Stimulated activated CD4-positive, alpha-beta T cell treated with anti-CD3 and anti-CD28 coated beads, Interleukin-15, amount 100 ng/mL, for 1 hour (primary cell): Measurements from ENCODE around the gene BMP4.
"Not testable (repeated sequence)": the region's sequence is repeated elsewhere in the genome, so short reads cannot be mapped to it uniquely, and the experiment has no call there.

Experiments
- DNase-seq, 2 donors: peaks; one replicate each; pipeline ENCODE4 v3.0.0-alpha.2; 2020; ENCODE audit warnings: low read depth in 1 of 2, low spot score in 1 of 2

Gene BMP4

DNA sequence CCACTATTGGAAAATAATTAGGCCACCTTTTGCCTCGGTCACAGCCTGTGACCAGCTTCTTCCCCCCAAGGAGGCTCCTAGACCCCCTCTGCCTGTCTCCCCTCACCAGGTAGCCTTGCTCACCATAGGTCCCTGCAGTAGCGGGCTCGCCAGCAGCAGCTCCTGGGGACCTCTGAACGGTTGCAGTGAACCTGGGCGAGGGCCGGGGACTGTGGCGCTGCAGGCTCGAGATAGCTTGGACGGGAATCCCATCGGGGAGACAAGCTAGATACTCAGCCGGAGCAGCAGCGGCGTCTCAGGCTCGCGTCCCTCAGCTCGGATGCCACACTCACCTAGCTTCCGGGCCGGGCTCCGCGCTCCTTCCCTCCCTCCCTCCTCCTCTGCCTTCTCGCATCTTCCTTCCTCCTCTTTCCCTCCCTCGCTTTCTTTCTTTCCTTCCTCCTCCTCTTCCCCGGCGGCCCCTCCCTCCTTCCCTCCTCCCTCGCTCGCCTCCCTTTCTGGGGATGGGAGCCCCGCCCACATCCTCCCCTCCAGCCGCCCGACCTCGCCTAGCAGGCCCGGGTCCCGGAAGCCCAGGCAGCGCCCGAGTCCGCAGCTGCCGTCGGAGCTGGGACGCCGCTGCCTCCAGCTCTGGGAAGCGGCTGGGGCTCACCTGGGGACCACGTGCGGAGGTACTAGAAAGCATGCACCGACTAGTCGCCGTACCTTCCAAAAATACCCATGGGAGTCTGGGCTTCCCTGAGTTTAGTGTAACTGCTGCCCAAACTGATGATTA lies at the start of gene BMP4:
BMP4 (minus strand) TSS at position 399 of the 775 bp plus-strand sequence. CDS start 4,603 bp downstream, outside the sequence.
- no peak for DNase-seq

DNA sequence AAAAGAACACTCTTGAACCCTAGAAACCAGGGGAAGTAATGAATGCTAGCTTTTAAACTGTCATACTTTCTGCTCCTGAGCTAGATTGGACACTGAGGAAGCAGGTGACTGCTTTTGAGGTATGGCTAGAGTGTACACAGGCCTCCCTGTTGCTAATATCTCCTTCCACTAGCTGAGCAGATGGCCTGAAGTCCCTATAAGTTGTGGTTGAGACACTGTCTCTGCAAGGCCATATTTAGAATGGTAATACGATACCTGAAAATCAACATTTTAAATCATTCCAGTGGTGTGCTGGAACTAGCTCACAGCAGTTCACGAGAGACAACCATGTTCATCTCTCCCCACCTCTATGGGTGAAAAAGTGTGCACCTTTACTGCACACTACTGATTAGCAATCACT lies 46.4 kb upstream of the BMP4 start:
- DNase-seq: no peak

DNA sequence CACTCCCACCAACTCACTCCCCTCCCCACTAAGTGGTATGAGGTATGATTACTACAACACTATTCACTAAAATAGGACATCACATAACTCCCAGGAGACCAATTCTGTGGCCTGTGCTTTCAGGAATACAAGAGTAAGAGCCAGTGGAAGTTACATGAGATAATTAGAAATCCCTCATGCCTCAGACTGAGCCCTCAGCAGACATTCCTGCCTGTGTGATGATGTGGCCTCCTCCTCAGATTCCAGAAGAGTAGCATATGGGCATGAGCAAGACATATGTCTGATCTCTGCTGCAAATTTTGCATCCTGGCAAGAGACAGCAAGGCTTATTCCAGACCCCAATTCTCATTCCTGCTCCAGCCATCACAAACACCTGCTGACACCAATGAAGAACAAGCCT lies 46.0 kb upstream of the BMP4 start:
- no peak for DNase-seq

DNA sequence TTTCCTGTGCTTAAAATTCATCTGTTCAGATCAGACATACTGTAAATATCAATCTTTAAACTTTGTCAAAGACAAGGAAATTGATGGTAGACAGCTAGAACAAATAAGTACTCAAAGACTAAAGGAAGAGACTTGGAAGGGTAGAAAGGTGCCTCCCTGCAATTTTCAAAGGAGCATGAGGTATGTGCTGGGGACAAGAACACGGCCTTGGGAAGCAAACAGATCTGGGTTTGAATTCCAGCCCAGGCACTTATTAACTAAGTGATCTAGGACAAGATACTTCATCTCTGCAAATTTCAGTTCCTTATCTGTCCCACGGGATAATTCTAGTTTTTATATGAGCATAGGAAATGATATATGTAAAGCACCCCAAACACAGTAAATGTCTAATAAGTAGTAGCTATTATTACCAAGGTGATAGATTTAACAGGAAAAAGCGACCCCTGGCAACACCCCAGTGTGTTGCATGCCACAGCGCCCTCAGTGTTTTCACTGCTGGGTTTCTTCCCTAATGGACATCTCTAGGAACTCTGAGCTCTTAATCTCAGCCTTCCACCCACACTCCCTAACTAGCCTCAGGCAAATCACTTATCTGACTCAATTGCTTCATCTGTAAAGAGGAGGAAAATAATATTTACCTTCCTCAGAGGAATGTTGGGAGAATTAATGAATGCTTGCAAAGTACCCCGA lies 44.7 kb upstream of the BMP4 start:
- DNase-seq: no peak

DNA sequence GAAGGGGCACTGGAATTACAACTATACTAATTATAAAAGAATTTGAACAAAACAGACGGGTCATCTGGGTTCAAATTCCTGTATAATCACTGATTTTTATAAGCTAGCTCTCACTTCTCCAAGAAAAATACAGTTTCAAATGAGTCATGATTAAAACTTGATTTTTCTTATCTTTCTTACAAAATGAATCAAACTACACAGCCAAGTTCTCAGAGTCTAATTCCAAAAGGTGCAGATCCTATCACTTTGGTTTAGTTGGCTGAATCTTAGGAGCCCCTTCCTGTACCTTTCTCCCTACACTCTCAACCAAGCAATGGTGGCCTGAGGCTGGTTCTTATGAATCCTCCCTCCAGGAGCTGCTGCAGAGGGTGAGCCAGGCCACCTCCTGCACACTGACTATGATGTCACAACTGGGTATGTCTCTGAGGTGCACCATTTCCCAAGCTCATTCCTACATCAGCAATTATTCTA lies 43.8 kb upstream of the BMP4 start:
- DNase-seq: no peak

DNA sequence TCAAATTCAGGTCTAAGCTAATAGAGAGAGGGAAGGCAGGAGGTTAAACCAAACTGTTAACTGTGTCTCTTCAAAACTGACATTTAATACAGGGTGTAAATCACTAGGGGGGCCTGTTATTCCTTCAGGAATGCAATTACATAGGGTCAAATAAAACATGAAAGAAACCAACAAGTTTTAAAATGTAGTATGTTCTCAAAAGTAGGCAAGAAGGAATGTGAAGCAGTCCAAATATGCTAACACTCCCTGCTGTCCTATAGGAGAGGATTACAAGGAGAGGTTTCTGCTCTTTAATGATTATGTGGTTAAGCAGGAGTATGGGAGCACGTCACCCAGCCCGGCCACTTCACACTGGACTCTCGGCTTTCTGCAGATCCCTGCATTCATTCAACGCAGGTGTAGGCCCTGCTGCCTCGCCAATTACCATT lies 42.5 kb upstream of the BMP4 start:
- no peak for DNase-seq

DNA sequence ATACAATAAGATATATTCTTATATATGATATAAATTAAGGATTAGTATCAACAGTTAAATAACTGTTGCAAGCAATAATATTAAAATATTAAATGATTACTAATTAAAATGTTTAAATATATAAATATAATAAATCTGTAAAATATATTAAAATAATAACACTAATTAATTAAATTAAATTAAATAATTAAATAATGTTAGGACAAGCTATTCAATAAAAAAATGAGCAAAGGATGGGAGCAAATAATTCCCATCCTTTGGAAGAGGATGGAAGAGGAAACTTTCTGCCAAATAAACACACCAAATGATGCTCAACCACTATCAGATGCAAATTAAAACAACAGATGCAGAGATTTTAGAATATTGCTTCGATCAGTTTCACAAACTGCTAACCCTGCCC lies 39.4 kb upstream of the BMP4 start:
- no peak for DNase-seq

DNA sequence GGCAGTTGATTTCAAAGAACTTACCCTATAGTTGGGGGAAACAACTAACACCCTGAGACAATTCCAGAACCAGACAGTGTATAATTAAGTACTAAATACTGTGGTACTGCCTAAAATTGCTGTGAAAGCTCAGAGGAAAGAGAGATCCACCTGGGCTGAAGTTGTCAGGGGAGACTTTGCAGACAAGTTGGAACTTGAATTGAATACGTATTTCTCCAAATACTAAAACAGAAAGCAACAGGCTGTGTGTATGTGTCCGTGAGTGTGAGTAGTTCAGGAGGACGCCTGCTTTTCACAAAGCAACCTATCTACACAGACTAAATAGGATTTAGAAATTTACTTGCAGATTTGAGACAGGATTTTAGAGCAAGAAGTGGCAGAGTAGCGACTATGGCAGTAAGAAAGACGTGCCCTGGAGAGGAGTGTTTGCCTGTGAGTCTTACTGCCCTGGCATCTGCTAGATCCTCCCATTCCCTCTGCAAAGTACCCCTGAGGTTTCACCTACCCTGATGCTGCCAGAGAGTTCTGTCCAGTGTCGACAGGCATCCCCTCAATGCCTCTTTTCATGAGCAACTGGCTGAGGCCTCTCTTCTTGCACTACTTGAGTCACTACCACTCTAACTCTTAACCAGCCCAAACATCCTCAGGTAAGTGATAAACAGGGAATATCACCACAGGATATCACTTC lies 37.4 kb upstream of the BMP4 start:
- DNase-seq: no peak

DNA sequence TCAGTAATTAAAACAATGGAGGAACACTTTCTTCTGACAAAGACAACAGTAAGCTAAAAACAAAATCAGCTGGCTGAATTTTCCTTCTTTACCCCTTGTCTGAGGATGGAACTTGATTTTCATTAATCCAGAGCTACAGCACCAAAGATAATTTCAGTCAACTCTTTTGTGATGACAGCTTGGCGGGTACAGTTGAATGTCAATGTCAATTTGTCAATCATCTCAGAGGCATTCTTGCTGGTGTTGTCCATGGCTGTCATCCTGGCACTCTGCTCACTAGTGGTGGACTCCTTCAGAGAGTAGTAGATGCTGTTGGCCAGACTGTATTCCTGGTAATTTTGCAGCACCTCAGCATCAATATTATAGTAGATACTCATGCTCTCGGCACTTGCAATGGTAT lies 34.4 kb upstream of the BMP4 start:
- no peak for DNase-seq

DNA sequence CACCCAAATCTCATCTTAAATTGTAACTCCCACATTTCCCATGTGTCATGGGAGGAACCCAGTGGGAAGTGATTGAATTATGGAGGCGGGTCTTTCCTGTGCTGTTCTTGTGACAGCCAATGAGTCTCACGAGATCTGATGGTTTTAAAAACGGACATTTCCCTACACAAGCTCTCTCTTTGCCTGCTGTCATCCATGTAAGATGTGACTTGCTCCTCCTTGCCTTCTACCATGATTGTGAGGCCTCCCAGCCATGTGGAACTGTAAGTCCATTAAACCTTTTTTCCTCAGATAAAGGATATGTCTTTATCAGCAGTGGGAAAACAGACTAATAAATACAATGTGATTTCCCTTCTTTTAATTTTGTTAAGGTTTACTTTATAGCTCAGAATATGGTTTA lies 30.1 kb upstream of the BMP4 start:
- not testable (repeated sequence) for DNase-seq

DNA sequence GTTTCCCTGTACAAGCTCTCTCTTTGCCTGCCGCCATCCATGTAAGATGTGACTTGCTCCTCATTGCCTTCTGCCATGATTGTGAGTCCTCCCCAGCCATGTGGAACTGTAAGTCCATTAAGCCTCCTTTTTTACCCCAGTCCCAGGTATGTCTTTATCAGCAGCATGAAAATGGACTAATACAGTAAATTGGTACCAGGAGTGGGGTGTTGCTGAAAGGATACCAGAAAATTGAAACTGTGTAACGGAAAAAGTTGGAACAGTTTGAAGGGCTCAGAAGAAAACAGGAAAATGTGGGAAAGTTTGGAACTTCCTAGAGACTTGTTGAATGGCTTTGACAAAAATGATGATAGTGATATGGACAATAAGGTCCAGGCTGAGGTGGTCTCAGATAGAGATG lies 28.3 kb upstream of the BMP4 start:
- not testable (repeated sequence) for DNase-seq

DNA sequence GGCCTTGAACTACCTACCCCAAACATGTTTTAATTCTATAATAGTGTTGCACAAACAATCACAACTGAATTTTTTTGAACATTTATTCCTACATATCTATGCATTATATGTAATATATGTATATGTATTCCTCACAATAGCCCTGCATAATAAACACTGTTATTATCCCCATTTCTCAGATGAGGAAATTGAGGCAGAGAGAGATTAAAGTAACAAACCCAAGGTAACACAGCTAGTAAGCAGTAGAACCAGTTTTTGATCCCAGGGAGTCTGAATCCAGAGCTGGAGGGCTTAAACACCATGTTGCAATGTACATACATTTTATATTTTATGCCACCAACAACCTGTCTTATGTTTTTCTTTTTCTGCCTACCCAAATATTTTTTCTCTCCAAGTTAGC lies 26.5 kb upstream of the BMP4 start:
- DNase-seq: no peak

DNA sequence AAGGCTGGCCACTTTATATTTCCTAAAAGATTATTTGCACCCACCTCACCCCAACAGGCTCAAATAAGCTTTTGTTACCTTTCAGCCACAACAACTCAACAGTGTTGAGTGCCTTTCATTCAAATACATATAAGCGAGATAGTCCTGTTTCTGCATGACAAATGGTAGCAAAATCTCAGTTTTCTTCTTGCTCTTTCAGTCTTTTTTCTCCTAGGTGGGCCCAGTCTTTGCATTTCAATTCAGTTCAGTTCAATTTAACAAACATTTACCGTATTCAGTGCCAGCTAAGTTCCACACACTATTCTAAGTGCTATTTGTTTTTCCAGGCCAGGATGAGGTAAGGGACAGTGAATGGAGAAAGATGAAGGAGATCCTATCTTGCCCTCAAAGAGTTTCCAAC lies 25.9 kb upstream of the BMP4 start:
- no peak for DNase-seq

DNA sequence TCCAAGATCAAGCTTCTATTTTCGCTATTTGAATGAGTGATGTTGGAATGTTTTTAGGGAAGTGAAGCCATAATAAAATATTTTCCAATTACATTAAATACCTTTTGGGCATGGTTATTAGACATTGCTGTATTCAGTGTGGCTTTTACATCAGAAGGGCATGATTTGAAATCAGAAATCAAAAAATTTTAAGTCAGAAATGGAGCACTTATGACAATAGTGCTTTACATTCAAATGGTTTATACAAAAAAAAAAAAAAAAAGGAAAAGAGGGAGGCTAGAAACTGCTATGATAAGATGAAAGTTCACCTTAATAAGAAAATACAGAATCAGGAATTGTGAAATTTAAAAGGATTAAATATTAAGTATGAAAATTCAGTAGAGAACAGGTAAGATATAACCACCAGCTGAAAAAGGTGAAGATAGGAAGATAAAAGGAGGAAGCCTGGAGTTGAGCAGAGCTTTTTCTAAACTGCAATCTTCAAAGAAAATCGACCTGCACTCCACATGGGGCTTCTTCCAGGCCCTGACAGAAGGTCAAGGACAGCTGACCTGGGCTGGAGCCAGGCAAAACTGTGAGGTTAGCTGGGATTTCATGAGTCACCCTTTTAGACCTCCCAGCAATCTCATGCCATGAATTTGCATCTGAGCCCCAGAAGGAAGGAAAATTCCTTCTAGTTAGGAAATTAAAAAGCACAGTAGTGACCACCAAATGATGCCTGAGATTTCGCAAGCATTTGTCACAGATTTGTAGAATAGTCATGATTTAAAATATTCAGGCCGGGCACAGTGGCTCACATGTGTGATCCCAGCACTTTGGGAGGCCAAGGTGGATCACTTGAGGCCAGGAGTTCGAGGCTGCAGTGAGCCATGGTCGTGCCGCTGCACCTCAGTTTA lies 23.4 kb upstream of the BMP4 start:
- DNase-seq: no peak

DNA sequence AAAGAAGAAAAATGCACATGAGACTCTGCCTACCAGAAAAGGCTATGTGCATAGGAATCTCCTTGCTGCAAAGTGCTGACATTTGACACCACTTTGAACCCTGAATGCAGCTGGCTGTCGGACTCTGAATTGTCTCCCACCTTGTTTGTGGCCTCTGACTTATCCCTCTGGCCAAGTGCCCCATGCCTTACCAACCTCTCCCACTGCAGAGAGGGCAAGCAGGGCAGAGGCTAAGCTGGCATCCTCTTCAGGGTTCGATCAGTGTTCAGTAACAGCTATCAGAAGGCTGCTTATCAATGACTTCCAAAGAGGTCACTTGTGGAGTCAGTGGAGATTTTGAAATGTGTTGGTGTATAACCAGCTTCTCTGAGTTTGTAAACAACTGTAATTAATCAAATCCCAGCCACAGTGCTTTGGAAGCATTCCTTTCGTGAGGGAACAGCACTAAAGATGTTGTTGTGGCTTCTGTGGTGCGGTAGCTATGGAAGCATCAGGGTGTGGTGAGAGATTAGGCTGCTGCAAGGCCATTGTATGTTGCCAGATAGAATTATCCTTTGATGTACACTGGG lies 22.6 kb upstream of the BMP4 start:
- DNase-seq: no peak

DNA sequence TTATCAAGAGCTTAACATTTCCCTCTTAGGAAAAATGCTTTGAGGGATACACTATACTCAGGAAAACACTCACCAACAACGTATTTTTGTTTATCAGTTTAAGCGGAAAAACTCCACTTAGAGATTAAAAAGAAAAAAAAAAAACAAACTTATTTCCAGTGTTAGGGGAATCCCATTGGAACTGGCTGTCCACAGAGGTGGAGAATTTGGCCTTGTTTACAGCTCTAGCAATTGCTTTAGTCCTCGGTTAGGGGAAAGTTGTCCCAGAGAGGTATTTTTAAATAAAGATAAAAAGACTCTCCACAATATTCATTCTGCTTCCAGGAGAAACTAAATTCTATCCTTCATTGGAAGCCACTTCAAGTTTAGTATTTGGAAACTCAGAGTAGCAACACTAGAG lies 21.6 kb upstream of the BMP4 start:
- no peak for DNase-seq

DNA sequence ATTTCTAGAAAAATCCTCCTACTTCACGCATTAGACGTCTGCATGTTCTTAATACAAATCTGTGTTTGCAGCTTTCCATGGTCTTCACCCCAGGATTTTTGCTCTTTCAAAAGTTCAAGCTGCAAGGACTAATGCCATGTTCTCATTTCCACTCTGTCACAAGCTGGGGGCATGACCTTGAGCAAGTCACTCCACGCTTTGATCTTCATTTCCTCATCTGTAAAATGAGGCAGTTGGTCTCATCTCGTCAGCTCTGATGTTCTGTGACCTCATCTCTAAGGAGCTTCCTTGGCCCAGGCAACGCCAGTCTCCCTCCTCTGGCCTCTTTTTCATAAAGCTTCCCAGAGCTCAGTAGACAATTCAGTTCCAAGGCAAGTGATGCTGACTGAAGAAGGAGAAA lies 18.8 kb upstream of the BMP4 start:
- DNase-seq: no peak

DNA sequence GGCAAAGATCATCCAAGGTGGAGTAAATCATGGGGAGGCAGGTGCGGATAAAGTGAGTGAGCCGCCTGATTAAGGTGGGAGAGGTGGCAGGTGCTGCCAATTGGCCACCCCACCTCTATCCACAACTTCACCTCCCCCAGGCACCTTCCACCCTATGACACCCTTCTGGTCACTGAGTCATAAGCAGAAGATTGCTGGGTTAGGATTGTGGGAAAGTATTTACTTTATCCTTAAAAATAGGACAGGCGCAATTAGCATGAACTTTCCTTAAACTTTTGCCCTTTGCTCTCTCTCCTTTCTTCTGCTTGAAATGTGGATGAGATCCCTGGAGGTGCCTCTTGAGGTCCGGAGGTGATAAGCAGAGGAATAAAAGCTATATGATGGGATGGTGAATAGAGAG lies 14.9 kb upstream of the BMP4 start:
- DNase-seq: no peak

DNA sequence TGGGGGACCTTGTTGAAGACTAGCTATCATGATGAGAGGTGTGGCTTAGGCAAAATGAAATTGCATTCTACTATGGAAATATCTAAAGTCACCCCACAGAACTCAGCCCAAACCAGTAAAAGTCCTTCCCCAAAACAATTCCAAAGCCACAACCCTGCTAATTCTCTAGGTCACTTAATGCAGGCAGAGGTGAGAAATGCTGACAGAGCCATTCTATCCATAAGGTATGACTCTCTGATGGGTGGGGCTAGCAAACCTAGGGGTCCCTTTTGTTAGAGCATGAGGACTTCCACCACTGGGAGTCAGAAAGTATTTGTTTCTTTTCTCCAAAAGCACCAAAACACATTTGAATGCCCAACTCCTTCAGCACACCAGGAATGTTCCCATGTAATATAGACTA lies 12.7 kb upstream of the BMP4 start:
- no peak for DNase-seq

DNA sequence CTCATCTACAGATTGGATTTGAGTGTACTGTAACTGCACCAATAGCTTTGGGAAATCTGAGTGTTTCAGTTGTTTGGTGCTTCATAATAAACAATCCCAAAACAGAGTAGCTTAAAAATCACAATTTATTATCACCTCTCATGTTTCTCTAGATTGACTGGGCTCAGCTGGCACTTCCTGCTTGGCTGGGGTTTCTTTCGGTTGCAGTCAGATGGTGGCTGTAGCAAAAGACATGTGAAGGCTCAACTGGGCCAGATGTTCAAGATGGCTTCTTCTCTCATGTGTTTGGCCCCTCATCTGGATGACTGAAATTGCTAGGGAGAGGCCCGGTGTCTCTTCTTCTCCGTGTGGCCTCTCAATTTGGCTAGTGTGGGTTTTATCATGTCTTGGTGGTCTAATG lies 12.1 kb upstream of the BMP4 start:
- no peak for DNase-seq

DNA sequence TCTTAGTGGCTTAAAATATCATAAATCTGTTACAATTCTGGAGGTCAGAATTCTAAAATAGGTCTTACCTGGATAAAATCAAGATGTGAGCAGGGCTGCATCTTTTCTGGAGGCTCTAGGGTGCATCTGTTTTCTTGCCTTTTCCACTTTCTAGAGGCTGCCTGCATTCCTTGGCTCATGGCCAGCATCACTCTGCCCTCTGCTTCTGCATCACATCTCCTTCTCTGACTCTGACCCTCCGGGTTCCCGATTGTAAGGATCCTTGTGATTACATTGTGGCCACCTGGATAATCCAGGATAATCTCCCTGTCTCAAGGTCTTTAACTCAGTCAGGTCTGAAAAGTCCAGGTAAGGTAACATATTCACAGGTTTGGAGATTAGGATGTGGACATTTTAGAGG lies 11.0 kb upstream of the BMP4 start:
- DNase-seq: no peak
